Stimulated activated CD4-positive, alpha-beta T cell treated with anti-CD3 and anti-CD28 coated beads, TNF-alpha, amount 100 ng/mL, for 4 hours (primary cell): ENCODE results near the gene ROBO1.
"Not testable (repeated sequence)": the region's sequence is repeated elsewhere in the genome, so short reads cannot be mapped to it uniquely, and the experiment has no call there.

ENCODE experiments used
- DNase-seq, 3 experiments: peaks; one replicate each; pipeline ENCODE4 v3.0.0-alpha.2; 2020; ENCODE audit warnings: low read depth in 3 of 3

Gene ROBO1

DNA sequence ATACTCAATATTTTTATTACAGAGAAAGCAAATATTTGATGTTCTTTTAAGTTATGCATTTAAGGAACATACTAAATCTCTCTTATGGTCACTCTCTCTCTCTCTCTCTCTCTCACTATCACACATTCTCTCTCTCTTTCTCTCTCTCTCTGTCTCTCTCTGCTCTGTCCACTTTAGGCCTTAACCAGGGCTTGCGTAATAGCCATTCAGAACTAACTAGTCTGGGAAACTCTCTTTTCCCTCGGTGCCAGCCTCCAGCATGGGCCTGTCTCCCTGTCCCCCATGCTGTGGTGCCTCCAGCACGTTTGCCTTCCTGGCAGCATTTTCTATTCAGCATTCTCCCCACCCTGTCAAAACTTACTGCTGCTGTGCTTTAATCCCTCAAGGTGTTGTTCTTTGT, 389.7 kb downstream of the ROBO1 start:
- no peak for DNase-seq

DNA sequence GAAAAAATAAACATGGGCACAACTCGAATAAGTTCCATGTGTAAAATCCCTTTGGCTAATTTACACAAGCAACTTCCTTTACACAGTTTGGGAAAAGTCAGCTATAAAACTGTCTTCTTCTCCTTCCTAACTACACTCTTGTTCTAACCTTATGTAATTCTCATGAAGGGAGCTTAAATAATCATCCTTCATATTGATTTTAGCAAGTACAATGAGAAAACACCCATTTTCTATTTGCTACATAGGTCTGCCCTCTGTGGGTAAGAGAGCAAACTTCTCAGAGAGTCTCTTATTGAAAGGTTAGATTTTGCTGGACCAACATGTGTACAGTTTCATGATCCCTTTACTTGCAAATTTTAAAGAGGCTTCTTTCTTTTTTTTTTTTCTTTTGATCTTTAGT, 398.5 kb downstream of the ROBO1 start:
- no peak for DNase-seq

DNA sequence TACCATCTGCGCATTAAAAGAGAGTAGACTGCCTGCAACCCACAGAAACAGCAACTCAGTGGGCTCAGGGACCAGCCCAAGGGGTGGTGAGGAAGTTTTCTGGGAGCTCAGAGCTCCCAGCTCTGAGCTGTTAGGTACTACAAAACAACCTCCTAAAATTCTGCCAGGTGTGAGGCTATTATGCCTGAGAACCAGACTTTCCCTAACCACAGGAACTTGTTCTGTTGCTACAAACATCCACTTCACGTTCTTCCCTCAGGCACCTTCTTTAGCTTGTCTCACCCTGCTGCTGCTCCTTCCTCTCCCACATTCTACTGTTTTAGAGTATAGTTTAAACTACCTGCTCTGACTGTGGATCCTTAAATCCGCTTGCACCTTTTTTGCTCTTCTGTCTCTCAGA, 399.4 kb downstream of the ROBO1 start:
- DNase-seq: no peak

DNA sequence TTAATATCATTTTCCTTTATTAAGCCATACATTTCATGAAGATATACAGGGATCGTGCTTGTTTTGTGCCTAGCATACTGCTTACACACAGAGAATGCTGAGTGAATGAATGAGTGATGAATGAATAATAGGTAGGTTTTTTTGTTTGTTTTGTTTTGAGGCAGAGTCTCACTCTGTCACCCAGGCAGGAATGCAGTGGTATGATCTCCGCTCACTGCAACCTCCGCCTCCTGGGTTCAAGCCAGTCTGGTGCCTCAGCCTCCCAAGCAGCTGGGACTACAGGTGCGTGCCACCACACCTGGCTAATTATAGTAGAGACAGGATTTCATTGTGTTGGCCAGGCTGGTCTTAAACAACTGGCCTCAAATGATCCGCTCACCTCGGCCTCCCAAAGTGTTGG, 400.0 kb downstream of the ROBO1 start:
- DNase-seq: no peak

DNA sequence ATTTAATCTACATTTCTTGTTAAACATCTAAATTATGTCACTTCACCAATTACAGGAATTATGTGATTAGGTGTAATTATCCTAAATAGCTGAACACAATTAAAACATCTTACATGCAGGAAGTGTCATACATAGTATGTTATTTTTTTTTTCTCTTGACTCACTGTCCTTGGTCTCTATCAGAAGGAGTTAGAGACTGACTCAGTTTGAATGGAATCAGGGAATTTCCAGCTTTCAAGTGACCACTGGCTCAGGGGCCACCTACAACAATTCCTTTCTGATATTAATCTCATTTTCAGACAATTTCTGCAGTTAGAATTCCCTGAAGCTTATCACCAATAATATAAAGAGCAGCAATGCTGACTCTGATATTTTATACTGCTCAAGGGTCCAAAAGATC, 400.7 kb downstream of the ROBO1 start:
- DNase-seq: no peak

DNA sequence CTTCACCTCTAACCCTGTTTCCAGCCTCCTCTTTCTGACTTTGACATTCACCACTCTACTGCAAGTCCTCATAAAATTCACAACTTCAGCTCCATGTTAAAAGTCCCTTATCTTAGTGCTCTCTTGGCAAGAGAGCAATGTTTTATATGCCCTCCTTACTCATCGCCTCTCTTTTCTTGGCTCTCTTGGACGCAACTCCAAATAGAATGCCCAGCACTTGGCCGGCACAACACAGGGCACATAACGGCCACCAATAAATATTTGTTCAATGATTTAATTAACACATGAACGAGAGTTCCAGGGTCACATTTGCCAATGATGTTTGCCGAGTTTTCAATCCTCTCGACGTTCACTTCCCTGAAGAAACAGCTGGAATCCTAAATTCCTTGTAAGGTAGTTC, 401.4 kb downstream of the ROBO1 start:
- DNase-seq: no peak

DNA sequence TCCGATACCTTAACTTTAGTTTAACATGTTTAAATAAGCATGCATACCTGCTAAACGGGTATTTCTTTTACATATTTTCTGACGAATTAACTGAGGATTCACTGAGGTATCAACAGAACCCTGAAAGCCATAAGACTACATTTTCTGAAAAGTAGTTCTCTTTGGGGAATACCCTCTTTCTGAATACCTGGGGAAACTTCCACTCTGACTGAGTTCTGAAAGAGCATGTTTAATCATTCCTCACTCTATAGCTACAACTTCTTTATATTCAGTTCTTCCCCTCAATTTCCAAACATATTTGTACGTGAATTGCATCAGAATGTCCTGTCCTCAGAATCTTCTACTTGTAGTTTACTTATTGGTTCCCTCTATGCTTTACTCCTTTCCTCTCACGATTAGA, 403.0 kb downstream of the ROBO1 start:
- no peak for DNase-seq

DNA sequence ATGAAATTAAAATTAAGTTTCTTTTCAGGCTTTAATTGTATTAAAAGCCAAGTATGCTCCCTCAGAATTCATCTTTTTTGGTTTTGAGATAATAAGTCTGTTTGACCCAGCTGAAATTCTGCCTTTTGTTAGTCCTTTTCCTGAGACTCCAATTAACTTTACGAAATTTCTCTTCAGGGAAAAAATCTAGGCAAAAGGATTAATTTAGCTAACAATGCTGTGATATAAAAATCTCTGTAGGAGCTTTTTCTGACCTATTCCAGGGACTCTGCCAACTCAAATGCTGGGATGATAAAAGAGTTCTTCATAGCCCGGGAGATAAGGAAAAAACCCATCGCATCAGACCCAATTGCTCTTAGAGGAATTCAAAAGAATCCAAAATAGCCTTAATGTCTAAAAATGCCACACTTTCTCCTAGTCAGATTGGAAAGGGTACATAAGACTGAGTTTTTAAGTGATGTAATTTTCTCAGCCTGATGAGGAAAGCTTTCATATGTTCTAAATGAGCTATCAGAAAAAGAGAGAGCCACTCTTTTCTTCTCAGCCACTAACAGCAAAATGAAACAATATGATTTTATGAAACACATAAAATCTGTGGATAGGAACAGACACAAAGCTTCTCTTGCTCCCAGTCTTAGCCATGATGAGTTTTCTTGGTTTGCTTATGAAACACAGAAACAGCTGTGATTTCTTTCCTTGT, 405.1 kb downstream of the ROBO1 start:
- no peak for DNase-seq

DNA sequence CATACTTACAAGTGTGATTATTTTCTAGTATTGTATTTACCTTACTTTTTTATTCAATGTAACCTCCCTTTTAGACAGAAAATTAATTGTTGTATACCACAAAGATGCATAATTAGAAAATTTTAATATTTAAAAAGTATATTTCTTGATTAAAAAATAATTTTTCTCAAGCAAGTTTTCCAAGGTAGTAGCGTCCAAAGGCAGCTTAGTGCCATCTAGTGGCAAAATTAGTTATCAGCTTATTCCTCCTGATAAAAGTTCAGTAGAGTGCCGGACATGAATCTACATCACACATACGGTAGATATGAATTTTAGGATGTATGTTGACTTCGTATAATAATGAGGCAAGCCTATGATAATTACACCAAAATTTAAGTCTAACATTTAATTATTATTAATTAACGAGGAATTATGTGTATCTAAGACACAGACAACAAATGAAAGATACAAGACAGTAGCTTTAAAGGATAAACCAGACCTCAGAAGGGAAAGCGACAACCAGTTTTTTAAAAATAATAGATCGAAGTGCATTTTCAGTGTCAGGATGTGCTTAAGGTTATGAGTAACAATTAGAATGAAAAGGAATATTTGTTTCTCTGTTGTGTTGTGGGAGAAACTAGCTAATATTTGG, 405.9 kb downstream of the ROBO1 start:
- no peak for DNase-seq

DNA sequence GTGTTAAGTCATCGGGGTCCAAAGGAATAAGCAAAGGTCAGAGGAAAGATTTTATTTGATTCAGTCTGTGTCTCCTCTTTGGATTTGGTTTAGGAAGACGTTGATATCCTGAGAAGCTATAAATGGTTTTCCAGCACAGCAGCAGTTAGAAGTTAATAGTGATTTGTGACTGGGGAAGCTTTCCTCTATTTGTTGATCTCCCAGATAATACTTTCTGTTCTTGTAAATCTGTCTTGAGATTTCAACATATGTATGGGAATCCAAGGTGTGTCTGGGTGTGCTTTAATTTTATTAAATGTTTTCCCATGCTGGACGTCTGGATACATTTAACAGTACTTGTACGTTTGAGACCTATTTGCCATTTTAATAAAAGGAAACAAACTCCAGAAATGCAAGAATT, 409.5 kb downstream of the ROBO1 start:
- no peak for DNase-seq

DNA sequence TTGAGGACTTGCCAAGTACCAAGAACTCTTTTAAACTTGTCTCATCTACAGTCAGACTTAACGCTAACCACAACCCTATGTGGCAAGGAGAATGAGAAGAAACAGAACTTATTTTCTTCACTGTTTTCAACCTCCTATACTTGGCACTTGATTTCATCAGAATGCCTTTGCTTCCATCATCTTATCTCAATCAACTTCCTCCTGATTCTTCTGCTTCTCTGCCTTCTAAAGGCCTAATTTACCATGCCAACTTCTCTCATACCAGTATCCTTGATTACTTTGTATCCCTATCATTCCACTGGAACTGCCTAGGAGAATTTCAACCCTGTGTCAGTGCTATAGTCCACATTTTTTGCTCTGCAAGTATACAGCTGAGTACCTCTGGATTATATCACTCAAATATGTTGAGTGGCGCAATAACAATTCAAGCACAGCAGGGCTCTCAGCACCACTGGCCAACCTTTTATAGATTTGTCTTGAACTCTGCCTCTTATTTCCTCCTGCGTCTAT, 413.6 kb downstream of the ROBO1 start:
- no peak for DNase-seq

DNA sequence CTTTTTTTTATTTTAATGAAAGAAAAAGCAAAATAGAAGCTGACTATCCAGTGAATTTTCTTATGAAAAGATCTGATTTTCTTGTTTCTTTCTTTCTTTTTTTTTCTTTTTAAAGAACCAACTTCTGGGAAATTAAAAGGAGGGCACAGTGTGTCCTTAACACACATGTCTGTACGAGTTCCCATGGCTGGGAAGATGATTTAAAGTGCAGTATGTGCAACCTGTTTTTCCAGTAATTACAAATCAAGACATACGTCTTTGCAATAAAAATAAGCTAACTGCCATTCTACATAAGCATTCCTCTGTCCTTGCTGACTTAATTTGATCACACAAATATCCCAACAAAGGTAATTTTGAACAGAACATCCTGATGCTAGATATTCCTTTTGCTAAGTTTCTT, 416.1 kb downstream of the ROBO1 start:
- DNase-seq: no peak

DNA sequence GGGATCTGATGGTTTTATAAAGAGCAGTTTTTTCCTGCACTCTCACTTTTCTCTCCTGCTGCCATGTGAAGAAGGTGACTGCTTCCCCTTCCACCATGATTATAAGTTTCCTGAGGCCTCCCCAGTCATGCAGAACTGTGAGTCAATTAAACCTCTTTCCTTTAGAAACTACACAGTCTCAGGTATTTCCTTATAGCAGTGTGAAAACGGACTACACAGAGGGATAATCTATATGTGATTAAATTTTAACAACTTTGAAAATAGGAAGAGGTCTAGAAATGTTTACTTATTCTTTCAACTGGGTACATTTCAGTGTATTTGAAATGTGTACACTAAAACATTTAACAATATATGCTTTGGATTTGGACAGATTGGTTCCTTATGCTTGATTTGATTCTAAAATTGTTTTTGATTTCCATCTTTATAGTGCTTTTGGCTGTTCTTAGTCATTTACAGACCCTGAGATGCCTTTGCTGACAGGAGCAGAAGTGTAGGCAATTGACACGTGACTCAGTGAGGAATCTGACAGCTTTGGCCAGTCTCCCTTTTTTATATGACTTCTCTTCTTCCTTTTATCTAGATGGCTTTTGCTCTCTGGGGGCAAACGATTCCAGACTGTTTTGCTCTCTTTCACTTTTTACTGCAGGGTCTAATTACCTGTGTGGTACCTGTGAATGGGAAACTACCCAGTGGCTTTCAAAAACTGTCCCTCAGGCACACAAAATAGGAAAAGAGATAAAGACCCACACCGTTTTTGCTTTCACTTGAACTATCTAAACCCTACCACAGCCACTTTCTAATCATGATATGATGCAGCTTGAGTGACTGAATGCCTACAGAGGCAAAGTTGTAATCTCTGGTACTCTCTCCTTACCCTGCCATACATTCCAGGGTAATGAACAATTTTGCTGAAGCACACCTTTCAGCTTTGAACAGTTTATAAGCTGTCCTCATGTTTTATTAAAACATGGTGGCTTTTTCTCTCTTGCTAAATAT, 422.6 kb downstream of the ROBO1 start:
- no peak for DNase-seq

DNA sequence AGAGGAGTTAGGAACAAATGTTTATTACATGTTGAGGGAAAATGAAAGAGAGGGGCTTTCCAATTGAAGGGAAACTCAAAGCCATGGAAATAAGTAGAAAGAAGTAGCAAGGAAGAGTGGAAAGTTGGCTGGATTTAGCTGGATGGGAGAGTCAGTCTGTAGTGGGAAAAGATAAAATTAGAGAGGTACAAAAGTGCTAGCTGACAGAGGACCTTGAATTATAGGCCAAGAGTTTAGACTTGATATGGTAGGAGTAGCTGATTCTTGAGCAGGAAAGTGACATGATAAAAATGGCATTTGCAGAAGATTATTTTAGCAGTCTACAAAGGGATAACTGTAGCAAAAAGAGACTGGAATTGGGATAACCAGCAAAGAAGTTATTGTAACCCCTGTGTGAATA, 425.8 kb downstream of the ROBO1 start:
- no peak for DNase-seq

DNA sequence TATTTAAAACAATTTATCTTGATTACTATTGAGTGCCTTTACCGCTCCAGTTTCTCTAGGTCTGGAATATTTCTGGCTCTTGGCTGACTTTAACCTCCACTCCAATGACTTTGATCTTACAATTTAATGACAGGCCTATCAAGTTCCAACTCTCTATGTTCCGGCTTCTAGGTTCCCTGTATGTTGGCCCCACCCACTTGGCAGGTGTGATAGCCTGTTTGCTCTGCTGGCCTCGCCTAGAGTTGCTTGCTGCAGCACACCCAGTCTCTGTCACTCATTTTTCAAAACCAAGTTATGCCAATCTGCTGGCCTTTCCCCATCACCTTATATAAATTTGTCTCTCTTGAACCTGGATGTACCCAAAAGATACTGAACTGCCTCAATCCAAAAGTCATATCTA, 428.0 kb downstream of the ROBO1 start:
- no peak for DNase-seq

DNA sequence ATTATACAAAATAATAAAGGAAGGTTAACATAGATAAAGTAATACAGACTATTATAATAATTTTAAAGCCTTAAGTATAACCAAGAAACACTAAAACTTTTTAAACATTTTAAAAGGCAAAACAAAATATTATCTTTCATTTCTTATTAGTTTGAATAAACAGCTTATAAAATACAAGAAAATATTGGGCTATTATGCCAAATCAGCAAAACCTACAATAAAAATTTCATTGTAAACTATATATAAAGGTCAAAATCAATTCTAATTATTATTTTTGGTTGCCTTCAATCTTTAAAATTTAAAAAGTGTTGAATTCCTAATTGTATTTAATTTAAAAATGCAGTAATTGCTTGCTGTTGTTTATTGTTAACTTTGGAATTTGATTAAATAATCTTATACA, 430.0 kb downstream of the ROBO1 start:
- no peak for DNase-seq

DNA sequence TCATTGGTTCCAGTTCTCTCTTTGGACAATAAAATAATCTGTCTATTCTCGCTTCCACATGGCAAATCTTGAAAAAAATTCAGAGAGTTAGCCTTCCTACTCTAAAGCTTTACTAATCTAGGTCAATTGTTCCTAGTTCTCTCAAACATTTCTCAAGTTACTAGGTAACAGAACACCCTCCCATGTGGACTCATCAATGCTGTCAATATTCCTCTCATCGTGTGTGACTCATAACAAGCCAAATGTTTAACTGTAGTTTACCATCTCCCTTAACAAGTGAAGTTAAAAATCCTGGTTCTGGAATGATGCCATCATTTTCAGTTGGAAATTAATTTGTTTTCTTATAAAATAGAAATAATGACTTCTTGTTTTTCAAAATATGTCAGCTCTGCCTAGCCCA, 438.6 kb downstream of the ROBO1 start:
- no peak for DNase-seq

DNA sequence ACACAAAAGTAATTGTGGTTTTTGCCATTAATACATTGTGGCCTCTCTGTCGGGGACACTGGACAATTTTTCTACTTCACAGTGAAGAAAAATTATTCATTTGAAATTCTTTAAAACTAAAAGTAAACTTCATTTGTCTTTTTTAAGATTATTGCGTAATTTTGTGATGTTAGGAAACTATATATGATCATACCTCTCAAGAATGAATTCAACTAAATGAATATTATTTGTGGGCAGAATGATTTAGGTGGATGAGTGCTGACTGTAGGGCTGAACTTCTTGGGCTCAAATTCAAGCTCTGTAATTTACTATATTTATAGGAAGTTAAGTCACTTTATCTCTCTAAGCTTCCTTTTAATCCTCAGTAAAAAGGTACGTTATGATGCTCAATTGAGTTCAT, 441.2 kb downstream of the ROBO1 start:
- DNase-seq: no peak

DNA sequence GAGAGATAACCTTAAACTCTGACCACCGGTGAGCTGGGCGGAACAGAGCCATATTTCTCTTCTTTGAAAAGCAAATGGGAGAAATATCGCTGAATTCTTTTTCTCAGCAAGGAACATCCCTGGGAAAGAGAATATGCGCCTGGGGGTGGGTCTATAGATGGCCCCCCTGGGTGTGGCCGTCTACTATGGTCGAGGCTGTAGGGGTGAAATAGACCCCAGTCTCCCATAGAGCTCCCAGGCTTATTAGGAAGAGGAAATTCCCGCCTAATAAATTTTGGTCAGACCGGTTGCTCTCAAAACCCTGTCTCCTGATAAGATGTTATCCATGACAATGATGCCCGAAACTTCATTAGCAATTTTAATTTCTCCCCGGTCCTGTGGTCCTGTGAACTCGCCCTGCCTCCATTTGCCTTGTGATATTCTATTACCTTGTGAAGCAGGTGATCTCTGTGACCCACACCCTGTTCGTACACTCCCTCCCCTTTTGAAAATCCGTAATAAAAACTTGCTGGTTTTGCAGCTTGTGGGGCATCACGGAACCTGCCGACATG, 441.9 kb downstream of the ROBO1 start:
- not testable (repeated sequence) for DNase-seq

DNA sequence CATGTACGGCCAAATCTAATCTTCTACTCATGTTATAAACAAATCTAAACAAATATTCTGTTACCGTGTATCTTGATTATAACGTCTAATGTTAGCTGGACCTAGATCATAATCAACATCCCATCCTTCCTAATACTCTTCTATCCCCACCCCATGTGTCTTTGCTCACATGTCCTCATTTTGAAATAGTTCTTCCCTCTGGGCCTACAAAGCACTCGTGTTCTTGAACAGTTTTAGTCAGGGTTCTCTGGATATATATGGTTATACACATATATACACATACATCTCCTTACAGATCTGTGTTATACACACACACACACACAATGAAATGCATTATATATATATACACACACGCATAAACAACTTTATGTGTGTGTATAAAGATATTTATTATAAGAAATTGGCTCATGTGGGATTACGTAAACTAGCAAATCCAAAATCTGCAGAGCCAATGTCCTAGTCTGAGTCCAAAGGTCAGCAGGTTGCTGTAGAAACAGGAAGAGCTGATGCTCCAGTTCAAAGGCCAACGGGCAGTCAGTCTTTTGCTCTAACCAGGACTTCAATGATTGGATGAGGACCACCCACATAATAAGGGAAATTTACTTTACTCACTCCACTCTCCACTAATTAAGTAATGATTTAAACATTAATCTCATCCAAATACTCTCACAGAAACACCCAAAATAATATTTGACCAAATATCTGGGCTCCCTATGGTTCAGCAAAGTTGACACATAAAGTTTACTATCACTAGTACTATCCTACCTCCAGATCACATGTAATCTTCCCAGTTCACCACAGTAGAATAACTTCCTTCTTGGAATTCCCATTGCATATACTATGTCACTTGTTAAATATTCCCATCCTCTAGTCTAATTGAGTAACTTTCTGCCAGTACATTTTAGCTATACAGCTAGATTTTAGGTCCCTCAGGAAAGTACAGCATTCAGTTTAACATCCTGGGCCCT, 450.0 kb downstream of the ROBO1 start:
- DNase-seq: no peak

DNA sequence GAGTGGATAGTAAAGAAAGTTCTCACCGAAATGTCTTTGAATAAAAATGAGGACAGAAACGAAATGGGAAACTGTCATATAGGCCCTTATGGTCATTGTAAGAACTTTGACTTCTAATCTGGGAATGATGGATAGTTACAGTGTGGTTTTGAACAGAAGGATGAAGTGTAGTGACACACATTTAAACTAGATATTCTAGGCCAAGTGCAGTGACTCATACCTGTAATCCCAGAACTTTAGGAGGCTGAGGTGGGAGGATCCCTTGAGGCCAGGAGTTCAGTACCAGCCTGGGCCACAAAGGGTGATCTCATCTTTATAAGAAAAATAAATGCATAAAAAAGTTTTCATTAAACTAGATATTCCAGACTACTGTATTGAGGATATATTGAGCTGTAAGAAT, 452.8 kb downstream of the ROBO1 start:
- no peak for DNase-seq
